Stimulated activated CD8-positive, alpha-beta memory T cell treated with anti-CD3 and anti-CD28 coated beads, Interleukin-2, amount 100 ng/mL, for 48 hours (primary cell): ENCODE data around the gene RASA3.
A peak's percentile ranks its signal among the peaks of the same experiment; 100 is the strongest.

Experiments used
- DNase-seq, 2 donors: peaks; one replicate each; pipeline ENCODE4 v3.0.0-alpha.2; 2020; ENCODE audit warnings: low read depth in 2 of 2

RASA3 gene

GRCh38 chr13:114067886-114068651 is 64.4 kb downstream of the RASA3 start:
- DNase-seq, result peak in 1 of 2 donors; percentile 43

DNA sequence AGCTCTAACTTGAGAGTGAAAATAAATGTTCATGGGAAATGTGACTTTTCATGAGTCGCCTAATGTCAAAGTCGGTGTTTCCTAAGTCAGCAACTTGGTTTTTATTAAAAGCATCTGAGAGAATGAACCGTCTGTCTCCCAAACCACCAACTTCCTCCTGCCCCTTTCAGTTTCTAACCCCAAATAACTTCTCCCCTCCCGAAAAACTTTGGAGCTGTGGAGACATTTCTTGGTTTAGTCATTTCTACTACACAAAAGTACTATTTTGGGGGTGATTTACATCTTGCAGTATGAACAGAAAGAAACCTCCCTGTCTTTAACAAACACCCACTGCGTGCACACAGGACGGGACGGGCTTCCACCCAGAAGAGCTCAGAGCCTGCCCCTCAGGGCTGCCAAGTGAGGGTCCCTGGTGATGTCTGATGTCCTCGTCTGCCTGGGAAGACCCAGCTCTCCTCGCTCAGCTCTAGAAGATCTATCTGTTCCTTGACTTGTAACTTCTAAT is 65.0 kb downstream of the RASA3 start:
- DNase-seq, result no peak

DNA sequence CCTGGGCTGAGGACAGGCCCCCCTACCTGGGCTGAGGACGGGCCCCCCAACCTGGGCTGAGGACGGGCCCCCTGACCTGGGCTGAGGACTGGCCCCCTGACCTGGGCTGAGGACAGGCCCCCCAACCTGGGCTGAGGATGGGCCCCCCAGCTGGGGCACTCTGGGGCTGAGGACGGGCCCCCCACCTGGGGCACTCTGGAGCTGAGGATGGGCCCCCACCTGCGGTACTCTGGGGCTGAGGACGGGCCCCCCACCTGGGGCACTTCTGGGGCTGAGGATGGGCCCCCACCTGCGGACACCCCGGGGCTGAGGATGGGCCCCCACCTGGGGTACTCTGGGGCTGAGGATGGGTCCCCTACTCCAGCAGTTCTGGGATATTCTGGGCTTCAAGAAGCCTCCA is 65.5 kb downstream of the RASA3 start:
- no peak for DNase-seq

- DNase-seq, result no peak
These were observed 66.3 kb downstream of the RASA3 start for GRCh38 chr13:114065926-114066774.

GRCh38 chr13:114065141-114065925 is 67.1 kb downstream of the RASA3 start:
- DNase-seq, result peak; percentile 67 to 74

DNA sequence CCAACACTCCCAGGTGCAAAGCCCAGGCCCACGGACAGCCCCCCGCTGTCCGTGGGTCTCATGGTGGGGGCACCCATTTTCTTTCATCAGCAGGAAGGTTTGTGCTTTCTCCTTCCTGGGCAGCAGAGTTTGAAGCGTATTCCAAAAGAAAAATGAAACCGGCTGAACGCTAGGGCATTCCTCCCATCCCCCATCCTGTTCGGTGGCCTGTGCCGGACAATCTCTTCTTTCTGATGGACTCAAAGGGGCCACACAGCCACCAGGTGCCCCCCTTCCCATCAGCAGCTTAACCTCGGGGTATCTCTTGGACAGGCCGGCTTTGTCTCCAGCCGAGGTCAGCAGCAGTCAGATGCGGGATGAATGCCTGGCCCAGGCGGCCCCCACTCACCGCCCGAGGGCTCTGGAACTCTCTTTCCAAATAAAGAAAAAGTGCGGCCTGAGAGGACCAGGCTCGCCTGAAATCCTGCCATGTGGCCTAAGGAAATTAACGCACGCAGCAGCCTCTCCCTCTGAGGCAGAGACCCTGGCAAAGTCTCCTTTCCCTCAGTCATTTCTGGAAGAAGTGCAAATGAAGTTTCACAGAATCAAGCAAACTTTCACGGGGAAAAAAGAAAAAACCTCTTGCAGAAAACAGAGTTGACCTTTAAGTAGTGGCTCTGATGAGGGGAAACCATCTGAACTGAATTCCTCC is 67.8 kb downstream of the RASA3 start:
- DNase-seq, result no peak

DNA sequence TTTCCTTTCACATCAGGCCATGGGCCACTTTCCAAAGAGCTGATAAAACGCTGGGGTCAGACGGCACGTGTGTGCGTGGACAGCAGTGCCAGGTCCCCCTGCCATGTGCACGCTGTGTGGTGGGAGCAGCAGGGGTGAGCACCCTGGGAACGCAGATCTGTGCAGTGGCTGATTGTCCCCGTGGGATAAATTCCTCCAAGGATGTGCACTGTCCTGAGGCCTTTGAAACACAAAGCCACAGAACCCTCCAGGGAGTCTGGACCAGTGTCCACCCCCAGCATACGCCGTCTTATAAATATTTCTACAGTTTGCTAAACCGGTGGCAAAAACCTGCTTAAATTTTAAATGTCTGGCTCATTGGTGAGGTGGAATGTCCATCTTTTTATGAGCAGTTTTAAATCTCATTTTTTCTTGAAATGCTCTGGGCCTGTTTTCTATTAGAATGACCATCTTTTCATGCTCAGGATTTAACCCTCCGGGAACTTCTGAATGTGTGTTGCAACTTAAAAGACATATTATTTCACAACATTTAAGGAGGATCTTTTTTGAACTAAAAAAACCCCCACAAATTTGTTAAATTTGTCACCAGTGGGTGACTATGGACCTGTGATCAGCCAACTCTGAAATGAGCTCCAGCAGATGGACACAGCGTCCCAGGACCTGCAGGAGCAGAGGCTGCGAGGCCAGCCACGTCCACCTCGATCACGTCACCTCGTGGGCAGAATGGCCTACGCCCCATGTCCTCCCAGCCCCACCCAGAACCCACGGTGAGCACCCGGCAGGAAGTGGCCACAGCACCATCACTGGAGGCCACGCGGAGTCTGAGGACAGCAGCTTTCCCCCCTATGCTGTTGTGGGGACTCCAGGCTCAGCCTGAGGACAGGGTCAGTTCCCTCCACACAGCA is 68.6 kb downstream of the RASA3 start:
- peak in 1 of 2 donors; percentile 39 for DNase-seq

DNA sequence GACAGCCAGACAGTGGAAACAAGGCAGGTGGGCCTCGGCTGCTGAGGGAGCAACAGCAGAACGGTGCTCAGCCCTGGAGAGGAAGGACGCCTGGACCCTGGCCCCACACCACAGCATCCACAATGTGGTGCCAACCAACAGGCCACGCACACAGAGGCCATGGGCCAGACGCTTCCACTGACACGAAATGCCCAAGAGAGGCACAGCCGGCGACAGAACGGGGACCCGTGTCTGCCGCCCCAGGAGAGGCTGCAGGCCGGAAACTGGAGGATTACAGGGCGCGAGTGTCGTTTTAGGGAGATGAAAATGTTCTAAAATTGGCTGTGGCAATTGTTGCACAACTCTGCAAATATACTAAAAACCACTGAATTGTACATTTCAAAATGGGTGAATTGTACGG is 69.7 kb downstream of the RASA3 start:
- DNase-seq, result no peak

GRCh38 chr13:114062341-114062740 is 70.1 kb downstream of the RASA3 start:
- no peak for DNase-seq

DNA sequence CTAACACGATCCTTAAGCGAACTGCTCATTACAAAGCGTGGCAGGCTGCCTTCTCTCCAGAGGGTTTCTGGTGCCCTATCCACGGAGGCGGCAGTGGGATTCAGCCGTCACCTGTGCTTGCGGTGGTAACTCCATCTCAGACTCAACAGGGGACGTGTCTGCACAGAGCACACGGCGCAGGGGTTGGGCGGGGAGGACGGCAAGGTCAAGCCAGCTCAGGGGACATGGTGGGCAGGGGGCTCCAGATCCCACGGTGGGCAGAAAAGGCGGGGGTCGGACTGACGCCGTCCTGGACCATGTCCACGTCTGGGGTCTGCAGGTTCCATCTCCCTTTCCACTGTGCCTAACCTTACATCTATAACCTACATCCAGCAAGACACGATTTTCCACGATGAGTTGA is 70.7 kb downstream of the RASA3 start:
- no peak for DNase-seq

- DNase-seq, result no peak
These were observed 71.4 kb downstream of the RASA3 start for GRCh38 chr13:114061047-114061446.

- DNase-seq, result no peak
These were observed 72.2 kb downstream of the RASA3 start for GRCh38 chr13:114059946-114060860.

DNA sequence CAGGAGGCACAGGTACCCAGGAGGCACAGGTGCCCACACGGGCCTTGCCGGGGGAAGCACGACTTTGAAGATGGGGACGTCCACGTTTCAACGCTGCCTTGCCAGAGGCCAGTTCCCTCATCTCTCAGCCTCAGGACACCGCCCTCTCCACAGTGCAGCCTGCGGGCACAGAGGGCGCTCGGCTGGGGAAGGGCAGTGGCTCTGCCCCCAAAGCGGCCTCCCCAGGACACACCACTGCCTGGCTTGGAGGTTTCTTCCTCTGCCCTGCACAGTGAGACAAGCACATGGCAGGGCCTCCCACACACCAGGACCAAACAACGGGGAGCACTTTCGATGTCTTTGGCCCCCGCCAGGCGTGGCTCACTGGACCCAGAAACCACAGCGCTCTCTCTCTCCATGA is 73.0 kb downstream of the RASA3 start:
- DNase-seq, result no peak

DNA sequence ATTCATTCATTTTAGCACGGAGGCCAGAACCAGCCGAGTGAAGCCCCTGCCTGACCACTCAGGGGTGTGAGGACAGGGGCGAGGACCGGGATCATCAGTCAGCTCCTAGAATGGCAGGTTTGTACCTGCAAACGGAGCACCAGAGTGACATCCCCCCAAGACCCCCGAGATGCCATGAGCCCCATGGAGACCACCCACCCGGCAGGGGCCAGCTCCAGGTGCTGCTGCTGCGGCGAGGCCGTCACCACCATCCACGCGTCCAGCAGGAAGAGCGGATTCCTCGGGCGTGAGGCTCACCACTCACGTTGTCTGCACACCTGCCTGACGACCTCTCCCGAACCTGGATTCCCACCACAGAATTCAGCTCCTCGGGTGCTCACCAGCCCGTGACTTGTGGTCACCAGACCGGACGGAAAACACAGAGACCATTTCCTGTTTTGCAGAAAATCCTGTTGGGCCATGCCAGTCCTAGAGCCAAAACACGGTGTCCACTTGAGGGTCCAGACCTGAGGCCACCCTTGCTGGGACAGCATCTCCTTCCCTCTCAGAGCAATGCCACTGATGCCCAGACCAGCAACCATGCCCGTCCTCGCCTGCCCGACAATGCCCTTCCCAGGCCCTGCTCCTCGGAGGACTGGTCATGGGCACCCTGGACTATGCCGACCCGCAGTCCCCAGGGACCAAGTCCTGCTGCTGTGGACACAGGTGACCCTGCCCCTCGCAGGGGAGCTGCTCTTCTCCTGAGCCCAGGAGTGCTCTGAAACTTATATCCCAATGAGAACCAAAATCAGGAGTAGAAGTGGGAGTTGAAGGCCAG is 74.2 kb downstream of the RASA3 start:
- DNase-seq, result no peak

DNA sequence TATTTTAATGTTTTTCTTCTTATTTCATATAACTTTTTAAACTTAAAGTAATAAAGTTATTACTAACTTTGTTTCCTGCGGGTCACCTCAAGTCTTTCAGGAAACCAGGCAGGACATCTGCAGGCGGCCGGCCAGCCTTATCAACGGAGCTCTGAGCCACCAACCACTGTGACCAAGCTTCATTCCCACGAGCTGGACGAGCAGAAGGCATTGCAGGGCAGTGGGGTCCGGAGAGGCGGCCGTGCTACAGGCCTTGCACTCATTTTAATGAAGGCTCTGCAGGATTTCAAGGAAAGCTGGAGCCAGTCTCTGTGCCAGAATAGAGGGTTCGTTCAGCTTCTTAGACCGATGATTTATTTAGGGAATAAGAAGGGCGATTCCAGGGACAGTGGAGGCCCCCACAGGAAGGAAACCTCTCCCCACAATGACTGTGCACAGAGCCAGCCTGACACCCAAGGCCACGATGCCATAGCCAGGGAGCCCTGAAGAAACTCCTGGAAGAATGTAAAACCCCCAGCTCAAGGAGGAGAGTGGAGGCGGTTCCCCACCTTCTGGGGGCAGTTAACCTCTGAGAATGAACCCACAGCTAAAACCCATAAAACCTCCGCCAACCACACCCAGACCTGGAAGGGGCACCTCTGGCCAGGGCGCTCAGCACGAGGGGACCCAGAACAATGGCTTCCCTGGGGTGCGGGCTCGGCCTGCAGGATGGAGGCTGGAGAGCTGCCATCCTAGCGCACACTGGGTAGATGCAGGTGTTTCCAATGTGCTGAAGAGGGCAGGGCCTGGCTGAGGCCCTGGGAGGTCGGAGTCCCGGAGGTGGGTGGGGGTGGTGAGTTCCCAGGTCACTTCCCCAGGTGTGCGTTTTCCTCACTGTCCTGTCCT is 75.0 kb downstream of the RASA3 start:
- no peak for DNase-seq

GRCh38 chr13:114056205-114057013 is 76.0 kb downstream of the RASA3 start:
- DNase-seq, result no peak

- DNase-seq, result no peak
These were observed 76.7 kb downstream of the RASA3 start for GRCh38 chr13:114055766-114056165.
